Endothelial cell of umbilical vein (primary cell): Measurements from ENCODE around the gene EIF1B.

ENCODE experiments used
- EZH2 ChIP-seq: IDR thresholded peaks from 2 replicates; pipeline ENCODE4 v1.6.1; 2012; ENCODE audit warnings: borderline replicate concordance, low read depth, mild to moderate bottlenecking, moderate library complexity, low read length, inconsistent platforms; ENCODE audit not compliant: severe bottlenecking
- JUN ChIP-seq: IDR thresholded peaks from 2 replicates; pipeline ENCODE4 v1.6.1; 2011; ENCODE audit warnings: borderline replicate concordance, low read depth; ENCODE audit not compliant: insufficient read length, insufficient read depth
- POLR2A ChIP-seq: IDR thresholded peaks from 2 replicates; pipeline ENCODE4 v1.6.1; 2012; ENCODE audit warnings: low read depth, mild to moderate bottlenecking, control low read depth, low read length
- TF ChIP-seq, protein P1 (sequence below), 2 donors: IDR thresholded peaks; 1 replicate in 1 of 2; 2 replicates in 1 of 2; pipeline ENCODE4 v1.5.1; 2011; ENCODE audit warnings: low read length in 2 of 2, mild to moderate bottlenecking in 2 of 2, moderate library complexity in 2 of 2, control low read depth in 1 of 2, inconsistent platforms in 1 of 2, low read depth in 1 of 2; ENCODE audit not compliant: insufficient read depth in 1 of 2; ENCODE audit errors: extremely low read depth in 1 of 2
- TF ChIP-seq, protein P2 (sequence below): IDR thresholded peaks from 2 replicates; pipeline ENCODE4 v1.6.1; 2011; ENCODE audit not compliant: insufficient read depth, insufficient read length

DNA sequence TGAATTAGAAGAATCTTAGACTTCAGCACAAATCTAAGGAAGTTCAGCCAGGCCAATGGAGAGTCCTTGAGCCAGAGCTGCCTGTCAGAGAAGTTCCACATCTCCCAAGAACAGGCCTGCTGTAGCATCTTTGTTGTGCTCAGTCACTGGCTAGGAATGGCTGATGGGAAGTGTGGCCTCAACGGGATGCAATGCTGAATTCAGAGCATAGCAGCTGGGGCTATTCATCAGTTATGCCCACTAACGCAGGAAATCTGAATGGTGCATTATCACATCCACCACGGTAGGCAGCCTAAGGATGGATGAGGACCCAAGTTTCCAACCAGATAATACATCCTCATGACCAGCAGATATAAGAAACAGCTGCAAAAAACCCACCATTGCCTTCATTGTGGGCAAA, 3.2 kb upstream of the EIF1B start:
- TF ChIP-seq, protein P1, sequence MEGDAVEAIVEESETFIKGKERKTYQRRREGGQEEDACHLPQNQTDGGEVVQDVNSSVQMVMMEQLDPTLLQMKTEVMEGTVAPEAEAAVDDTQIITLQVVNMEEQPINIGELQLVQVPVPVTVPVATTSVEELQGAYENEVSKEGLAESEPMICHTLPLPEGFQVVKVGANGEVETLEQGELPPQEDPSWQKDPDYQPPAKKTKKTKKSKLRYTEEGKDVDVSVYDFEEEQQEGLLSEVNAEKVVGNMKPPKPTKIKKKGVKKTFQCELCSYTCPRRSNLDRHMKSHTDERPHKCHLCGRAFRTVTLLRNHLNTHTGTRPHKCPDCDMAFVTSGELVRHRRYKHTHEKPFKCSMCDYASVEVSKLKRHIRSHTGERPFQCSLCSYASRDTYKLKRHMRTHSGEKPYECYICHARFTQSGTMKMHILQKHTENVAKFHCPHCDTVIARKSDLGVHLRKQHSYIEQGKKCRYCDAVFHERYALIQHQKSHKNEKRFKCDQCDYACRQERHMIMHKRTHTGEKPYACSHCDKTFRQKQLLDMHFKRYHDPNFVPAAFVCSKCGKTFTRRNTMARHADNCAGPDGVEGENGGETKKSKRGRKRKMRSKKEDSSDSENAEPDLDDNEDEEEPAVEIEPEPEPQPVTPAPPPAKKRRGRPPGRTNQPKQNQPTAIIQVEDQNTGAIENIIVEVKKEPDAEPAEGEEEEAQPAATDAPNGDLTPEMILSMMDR (IDR thresholded peaks at IDR 0.05; ENCODE audit: extremely low read depth in 1 of 2, insufficient read depth in 1 of 2, low read depth in 1 of 2, low read length in 2 of 2) = no peak
- TF ChIP-seq JUN (no peak), EZH2 (no peak), POLR2A (no peak)
- TF ChIP-seq, protein P2, sequence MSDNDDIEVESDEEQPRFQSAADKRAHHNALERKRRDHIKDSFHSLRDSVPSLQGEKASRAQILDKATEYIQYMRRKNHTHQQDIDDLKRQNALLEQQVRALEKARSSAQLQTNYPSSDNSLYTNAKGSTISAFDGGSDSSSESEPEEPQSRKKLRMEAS = no peak
